ENCODE results near the gene PLAC9.

PLAC9 gene

DNA sequence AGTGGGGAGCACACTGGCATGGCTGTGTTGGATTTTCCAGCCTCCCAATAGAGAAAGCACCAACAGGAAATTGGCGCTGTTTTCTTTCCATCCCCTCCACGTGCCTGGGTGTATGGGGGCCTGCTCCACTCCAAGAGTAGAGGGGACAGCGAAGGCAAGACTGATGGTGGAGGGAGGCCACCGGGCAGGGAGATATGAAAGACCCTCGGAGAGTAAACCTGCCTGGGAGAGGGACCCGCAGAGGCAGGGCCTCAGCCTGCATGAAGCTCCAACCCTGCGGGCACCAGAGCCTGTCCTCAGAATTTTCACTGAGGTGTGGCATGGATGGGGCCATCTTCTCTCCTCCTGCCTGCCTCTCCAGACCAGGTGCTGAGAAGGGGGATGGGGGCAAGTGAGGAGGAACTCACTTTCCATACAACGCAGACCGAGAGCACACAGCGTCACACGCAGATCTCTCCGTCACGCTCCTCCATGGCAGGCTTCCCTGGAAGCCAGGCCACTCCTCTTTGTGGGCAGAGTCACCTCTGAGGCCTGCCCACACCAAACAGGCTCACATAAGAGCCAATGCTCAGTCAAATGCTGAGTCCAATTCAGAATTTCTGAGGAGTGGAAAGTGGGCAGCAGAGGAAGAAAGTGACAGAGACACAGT is 54.0 kb downstream of the PLAC9 start:
- DNase-seq: no peak

DNA sequence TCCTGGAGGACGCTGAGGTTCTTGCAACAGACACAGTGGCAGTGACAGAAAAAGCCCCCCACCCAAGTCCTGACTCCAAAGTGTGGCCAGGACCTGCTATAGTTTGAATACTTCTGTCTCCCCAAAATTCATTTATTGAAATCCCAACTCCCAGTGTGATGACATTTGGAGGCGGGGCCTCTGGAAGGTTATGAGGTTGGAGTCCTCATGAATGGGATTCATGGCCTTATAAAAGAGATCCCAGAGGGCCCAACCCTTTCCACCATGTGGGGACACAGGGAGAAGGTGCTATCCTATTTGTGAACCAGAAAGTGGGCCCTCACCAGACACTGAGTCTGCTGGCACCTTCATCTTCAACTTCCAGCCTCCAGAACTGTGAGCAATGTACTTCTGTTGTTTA is 54.5 kb downstream of the PLAC9 start:
- no peak for DNase-seq

DNA sequence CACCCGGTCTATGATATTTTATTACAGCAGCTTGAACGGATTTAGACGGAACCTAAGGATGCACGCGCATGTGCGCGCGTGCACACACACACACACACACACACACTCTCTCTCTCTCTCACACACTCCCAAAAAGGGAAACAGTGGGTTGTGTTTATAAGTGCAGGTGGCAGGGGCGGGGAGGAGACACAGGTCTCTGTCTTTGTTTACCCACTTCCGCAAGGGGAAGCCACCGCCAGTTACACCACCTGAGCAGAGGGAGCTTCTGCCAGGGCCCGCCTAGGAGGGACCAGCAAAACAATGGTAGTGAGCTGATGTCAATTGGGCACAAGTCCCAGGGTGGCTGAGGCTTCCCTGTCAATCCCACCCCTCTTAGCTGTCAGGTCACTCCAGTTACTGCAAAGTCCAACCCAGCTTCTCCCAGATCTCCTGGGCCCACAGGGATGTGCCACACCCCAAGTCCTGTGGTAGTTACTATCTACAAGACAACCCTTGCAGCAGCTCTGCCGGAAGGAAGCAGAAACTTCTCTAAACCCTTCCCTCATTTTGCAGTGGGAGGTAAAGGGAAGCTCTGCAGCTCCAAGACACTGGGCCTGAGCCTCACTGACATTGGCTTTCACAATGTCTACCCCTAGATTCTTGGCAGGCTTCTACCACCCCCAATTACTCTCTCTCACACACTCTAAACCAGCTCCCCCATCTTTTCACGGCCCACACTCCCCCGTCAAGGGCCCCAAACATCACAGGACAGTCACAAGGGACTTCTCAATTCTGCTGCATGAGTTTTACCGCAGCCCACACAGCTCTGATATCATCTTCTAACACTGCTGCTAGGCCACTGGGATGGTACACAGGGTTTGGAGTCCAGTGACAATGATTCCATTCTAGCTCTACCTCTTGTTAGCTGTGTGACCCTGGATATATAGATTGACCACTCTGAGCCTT is 55.2 kb downstream of the PLAC9 start:
- no peak for DNase-seq

- no peak for DNase-seq
Measured at GRCh38 chr10:80188713-80189112, 56.2 kb downstream of the PLAC9 start.

- no peak for DNase-seq
Measured at GRCh38 chr10:80191589-80192270, 59.2 kb downstream of the PLAC9 start.

GRCh38 chr10:80192553-80192952 is 60.0 kb downstream of the PLAC9 start:
- DNase-seq: no peak

GRCh38 chr10:80194373-80195045 is 62.0 kb downstream of the PLAC9 start:
- DNase-seq: no peak

All from cortex of kidney (tissue), 1 donor.